ELR (cell line): ENCODE results near the gene ADTRP.

Source experiments
- DNase-seq: peaks from one replicate; pipeline ENCODE4 v3.0.0-alpha.2; 2015; ENCODE audit warnings: low read depth

ADTRP gene

GRCh38 chr6:11722805-11723631 is 55.6 kb downstream of the ADTRP start:
- no peak for DNase-seq

DNA sequence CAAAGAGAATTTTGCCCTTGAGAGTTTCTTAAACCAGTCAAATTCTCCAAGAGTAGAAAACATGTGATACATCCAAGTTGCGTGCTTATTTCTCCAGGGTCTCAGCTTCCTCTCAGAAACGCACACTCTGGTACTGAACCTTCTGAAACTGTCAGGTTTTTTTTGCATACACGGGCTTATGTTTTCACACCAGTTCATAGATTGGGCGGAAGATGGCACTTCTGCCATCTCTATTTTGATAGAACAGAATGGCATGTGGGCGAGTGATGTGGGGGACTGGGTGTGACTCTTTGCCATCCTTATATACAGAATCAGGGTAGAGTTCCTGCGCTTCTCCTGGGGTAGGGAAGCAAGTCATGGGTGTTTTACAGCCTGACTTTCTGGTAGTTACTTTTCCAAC is 56.4 kb downstream of the ADTRP start:
- no peak for DNase-seq

GRCh38 chr6:11718463-11718862 is 60.1 kb downstream of the ADTRP start:
- DNase-seq, result no peak

- DNase-seq, result no peak
Observed at GRCh38 chr6:11718031-11718430, 60.6 kb downstream of the ADTRP start.

DNA sequence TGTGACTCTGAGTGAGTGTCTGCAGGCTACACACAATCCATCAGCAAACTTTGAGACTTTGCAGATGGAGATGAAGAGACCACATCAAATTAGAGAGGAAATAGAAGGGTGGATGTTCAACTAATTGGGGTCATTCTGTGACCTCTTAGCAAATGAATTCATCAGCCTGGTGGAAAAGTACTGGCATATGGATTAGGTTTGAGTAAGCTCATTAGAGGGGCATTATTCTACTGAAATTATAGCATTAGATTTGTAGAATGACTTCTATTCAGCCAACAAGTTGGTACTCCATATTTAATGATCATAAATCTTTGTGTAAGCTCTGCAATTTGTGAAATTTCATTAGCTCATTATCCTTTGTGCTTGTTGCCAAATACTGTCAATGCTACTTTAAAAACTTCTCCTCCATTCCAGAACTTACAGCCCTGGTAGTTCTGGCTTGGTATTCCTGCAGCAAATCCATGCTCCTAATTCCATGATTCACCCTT is 63.8 kb downstream of the ADTRP start:
- DNase-seq, result no peak

- no peak for DNase-seq
Observed at GRCh38 chr6:11714116-11714797, 64.3 kb downstream of the ADTRP start.

GRCh38 chr6:11712760-11713159 is 65.8 kb downstream of the ADTRP start:
- DNase-seq, result no peak

DNA sequence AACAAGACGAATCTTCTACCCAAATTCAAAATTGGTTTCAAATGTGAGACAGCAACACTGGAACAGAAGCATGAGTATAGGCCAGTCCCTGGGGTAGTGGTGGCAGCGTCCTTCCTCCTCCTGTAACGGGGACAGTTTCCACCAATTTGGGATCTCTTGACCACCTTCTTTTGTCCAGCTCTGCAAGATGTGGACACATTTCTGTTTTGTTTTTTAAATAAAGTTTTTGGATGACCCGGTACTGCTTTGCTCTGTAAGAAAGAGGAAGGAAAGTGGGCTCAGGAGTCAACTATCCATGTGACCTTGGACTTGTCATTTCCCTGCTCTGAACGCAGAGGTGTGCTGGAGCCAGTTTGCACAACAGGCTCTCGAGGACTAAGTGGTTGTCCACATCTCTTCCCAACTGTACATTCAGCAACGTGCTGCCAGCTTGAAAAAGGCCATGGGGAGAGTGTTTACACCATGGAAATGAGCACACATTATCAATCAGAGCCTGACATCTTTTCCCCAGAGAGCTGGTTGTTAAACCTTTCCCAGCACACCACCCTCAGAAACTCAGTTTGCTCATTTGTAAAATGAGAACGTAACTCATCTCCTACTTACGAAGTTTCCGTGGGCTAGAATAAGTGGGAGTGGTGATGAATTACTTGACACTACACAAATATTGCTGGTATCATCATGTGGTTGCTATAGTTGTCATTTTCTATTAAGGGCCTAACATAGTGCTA is 66.5 kb downstream of the ADTRP start:
- DNase-seq, result no peak

DNA sequence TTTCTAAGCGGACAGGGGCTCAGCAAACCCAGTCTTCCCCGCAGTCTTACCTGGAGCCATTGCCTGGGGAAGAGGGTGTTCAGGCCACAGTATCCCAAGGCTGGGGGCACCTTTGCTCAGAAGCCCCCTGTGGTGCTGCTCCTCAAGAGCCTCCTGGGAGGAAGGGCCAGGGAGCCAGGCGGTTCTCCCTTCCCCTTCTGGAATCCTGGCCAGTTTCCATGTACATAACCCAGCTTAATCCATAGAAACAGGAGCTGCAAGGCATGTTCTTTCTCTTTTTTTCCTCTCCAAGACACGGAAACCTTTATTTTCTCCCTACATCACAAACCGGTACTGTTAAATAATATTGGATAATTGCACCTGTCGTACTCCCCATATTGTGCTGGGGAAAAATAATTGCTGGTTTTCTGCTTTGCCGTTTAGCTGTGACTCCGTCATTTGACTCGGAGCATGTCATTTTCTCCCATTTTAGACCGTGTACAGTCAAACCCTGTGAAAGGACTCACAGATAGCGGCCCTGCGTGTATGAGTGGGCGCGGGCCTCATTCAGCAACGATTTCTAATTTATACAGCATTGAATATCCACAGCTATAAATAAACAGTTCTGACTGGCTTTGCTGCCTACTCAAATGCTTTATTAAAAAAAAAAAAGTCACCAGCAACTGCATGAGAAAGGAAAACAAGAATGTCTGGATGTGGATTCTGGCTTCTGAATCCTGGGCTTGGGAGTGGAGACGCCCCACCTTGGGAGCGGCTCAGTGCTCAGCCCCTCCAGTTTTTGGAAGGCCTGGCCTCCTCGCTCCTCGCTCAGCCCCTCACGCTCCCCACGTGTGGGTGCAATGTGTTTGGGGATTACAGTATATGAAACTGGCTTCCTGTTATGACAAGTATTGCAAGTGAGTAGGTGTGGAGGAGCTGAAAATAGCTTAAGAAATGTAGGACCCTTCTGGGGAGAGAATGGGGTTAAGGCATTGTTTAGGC is 67.3 kb downstream of the ADTRP start:
- no peak for DNase-seq

DNA sequence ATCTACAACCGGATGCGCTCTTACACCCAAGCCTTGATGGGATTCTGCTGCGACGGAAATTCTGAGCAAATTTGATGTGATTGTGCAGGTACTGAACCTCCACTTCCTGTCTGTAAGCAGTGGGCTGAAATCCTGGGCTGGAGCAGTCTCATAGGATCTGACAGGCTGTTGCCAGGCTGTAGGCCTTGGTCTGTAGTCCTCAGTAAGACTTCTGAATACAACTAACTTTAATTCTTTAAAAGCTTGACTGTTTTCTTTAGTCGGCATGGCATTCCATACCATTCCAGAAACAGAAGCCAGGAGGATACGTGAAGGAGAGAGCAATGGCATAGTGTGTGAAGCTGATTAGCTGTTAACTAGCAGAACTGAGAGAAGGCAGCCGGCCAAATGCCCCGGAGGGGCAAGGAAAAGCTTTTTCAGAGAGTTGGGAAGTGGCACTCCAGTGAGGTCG is 68.3 kb downstream of the ADTRP start:
- DNase-seq, result no peak

DNA sequence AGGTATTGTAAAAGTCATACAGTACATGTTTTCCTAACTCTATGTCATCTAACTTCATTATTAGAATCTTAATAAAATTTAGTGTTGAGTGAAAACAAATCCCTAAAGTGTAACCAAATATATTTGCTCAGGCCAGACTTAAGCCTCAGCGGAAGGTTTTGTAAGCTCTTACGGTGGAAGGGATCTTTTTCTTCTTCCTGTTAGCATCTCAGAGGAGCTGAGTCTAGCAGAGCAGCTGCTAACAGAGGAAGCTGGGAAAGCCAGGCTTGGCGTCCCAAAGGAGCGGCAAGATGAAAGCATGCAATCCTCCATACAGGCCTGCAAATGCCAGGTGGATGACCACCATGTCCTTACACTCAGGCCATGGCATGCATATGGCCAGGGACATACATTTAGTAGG is 72.4 kb downstream of the ADTRP start:
- DNase-seq, result no peak

GRCh38 chr6:11705483-11705882 is 73.1 kb downstream of the ADTRP start:
- no peak for DNase-seq

DNA sequence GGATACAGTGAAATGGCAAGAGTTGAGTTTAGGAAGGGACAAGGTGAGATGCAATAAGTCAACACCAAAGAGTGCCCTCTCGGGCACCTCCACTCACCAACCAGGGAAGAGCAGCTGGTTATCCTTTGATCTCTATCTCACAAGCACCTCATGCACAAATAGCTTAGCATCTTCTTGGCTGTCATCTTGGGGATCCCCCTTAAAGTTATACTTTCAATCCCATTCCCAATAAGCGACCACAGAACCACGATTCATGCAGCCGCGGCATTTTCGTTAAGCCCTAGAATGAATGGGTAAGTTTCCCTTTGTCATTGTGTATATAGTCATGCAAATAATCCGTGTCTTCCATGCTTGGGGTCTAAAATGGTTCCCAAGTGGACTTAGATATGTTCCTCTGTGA is 73.5 kb downstream of the ADTRP start:
- no peak for DNase-seq

DNA sequence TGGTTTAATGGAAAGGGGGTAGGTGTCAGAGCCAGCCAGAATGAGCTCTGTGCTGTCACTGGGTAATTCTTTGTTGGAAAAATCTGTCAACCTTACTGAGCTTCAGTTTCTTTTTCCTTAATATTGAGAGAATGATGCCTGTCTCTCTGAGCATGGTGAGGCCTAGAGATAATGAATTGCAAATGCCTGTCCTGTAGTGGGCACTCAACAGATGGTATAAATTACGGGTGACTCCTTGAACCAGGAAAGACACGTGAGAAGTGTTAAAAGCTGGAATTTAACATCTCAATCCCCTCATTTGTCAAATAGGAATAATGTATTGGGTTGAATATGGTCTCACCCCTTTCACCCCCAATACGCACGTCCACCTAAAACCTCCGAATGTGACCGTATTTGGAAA is 74.9 kb downstream of the ADTRP start:
- DNase-seq, result no peak

GRCh38 chr6:11702500-11703130 is 76.0 kb downstream of the ADTRP start:
- DNase-seq, result peak; percentile 72

GRCh38 chr6:11702089-11702488 is 76.5 kb downstream of the ADTRP start:
- DNase-seq, result no peak

DNA sequence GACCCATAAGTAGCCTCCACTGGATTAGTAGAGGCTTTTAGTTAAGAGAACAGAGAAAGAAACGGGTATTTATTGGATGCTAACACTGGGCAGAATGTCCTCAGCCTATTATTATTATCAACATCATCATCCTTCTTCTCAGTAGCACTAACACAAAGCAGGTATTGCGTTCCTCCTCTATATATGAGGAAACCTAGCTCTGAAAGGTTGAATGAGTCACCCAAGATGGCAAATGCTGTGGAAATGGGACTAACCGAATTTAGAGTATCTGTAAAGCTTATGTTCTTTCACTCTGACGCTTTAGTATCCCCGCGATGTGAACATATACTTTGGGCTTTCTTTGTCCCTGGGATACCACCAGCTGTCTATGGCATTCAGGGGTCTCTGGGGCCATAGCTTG is 77.0 kb downstream of the ADTRP start:
- DNase-seq, result no peak

GRCh38 chr6:11700118-11700718 is 78.4 kb downstream of the ADTRP start:
- peak; percentile 82 for DNase-seq

DNA sequence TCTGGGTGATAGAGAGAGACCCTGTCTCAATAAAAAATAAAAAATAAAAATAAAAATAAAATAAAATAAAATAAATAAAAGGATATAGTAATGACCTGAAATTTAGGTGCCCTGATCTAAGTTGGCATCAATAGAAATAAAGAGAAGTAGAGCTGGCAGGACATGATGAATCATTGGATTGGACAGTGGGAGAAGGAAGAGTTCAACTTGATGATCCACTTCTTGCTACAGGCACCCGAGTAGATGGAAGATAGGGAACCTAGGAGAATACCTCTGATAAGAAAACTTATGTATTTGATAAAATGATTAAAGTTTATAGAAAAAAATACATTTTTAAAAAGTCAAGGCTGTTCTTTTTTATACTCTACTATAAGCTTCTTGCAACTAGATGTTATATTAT is 79.0 kb downstream of the ADTRP start:
- DNase-seq, result peak; percentile 26
